H1 (cell line): Measurements from ENCODE around the gene MRRF. TPM values are rescaled to one million over a fixed set of nuclear protein-coding genes. Genes with fewer than 3 reads are reported as not detected.

Experiments
- CTCF ChIA-PET: fragments of 300-600 bp; sonication (Branson Sonifier 250); formaldehyde crosslinking; loops from one replicate; lab custom pipeline; 2021; ENCODE audit not compliant: partially characterized antibody; lab: Charles Lee
- POLR2A ChIA-PET: fragments of 300-600 bp; sonication (Branson Sonifier 250); formaldehyde crosslinking; loops from one replicate; lab custom pipeline; 2021; ENCODE audit warnings: inconsistent platforms; ENCODE audit not compliant: partially characterized antibody; lab: Charles Lee
- DNase-seq, 2 experiments: peaks; one replicate each; pipeline versions ENCODE4 v3.0.0 to v3.0.0-alpha.2; 2010 to 2022; ENCODE audit warnings: low spot score in 2 of 2, low read depth in 1 of 2, mixed read lengths in 1 of 2
- FAIRE-seq: peaks from 2 replicates; lab custom pipeline; 2011; peaks lifted over from hg19 to GRCh38; lab: Jason Lieb, UNC
- H2AFZ ChIP-seq: 2 replicates; pipeline ENCODE4 v1.8.1; 2012; ENCODE audit warnings: low read length, inconsistent platforms
- H2AK5ac ChIP-seq: 2 replicates; pipeline ENCODE4 v1.6.1; 2013; ENCODE audit warnings: low read depth, low read length
- H2BK120ac ChIP-seq: replicated peaks from 2 replicates; pipeline ENCODE3; 2013; ENCODE audit warnings: low read depth, low read length, inconsistent platforms
- H2BK12ac ChIP-seq: 2 replicates; pipeline ENCODE4 v1.6.1; 2013; ENCODE audit warnings: low read depth, low read length
- H2BK15ac ChIP-seq: 2 replicates; pipeline ENCODE4 v1.6.1; 2013; ENCODE audit warnings: low read length
- H2BK20ac ChIP-seq: 2 replicates; pipeline ENCODE4 v1.6.1; 2013; ENCODE audit warnings: low read length
- H2BK5ac ChIP-seq: 2 replicates; pipeline ENCODE4 v1.6.1; 2013; ENCODE audit warnings: low read depth, low read length
- H3K14ac ChIP-seq: 2 replicates; pipeline ENCODE4 v1.6.1; 2013; ENCODE audit warnings: inconsistent platforms; ENCODE audit not compliant: insufficient read length
- H3K18ac ChIP-seq: 2 replicates; pipeline ENCODE4 v1.6.1; 2013; ENCODE audit warnings: low read length; ENCODE audit errors: extremely low read depth
- H3K23ac ChIP-seq: 2 replicates; pipeline ENCODE4 v1.6.1; 2013; ENCODE audit warnings: inconsistent platforms; ENCODE audit not compliant: insufficient read length
- H3K23me2 ChIP-seq: 2 replicates; pipeline ENCODE4 v1.6.1; 2013; ENCODE audit warnings: low read depth, low read length
- H3K27ac ChIP-seq: 2 replicates; pipeline ENCODE4 v1.6.1; 2011; ENCODE audit warnings: low read depth, low read length, inconsistent platforms
- H3K27me3 ChIP-seq, 4 experiments: replicated peaks in 1 of 4; 1 replicate in 1 of 4; 2 replicates in 3 of 4; pipeline versions ENCODE4 v1.6.1 to v1.8.1; 2011 to 2013; ENCODE audit warnings: low read length in 3 of 4, mild to moderate bottlenecking in 3 of 4, inconsistent platforms in 2 of 4, mixed read lengths in 2 of 4, moderate library complexity in 1 of 4; ENCODE audit not compliant: control insufficient read depth in 3 of 4, insufficient read depth in 3 of 4; ENCODE audit errors: extremely low read depth in 1 of 4
- H3K36me3 ChIP-seq, 4 experiments: 2 replicates each; pipeline versions ENCODE4 v1.6.1 to v1.8.1; 2011 to 2013; ENCODE audit warnings: mild to moderate bottlenecking in 4 of 4, low read length in 3 of 4, moderate library complexity in 2 of 4, control low read depth in 1 of 4, inconsistent platforms in 1 of 4; ENCODE audit not compliant: insufficient read depth in 4 of 4, control insufficient read depth in 2 of 4
- H3K4ac ChIP-seq: replicated peaks from 2 replicates; pipeline ENCODE3; 2013; ENCODE audit warnings: low read length, low read depth, mixed read lengths, inconsistent platforms; ENCODE audit not compliant: insufficient read length
- H3K4me1 ChIP-seq, 4 experiments: replicated peaks in 1 of 4; 1 replicate in 1 of 4; 2 replicates in 3 of 4; pipeline versions ENCODE4 v1.6.1 to v1.8.1; 2011 to 2013; ENCODE audit warnings: low read length in 3 of 4, inconsistent platforms in 2 of 4, mixed read lengths in 1 of 4; ENCODE audit not compliant: insufficient read depth in 4 of 4, control insufficient read depth in 3 of 4
- H3K4me2 ChIP-seq, 2 experiments: 2 replicates each; pipeline versions ENCODE4 v1.6.1 to v1.8.1; 2011 to 2013; ENCODE audit warnings: low read depth in 2 of 2, low read length in 2 of 2, control low read depth in 1 of 2, inconsistent platforms in 1 of 2, mild to moderate bottlenecking in 1 of 2; ENCODE audit not compliant: insufficient read depth in 1 of 2
- H3K4me3 ChIP-seq, 4 experiments: fragments of 200-600, 300-600 bp in 1 of 4; sonication (generic), shearing (Covaris generic), sonication (Bioruptor Twin) in 1 of 4; 2 replicates each; pipeline versions ENCODE4 v1.5.1 to v1.8.1; 2011 to 2016; ENCODE audit warnings: low read length in 4 of 4, low read depth in 3 of 4, control low read depth in 2 of 4, inconsistent platforms in 2 of 4, mild to moderate bottlenecking in 2 of 4, mixed read lengths in 1 of 4, moderate library complexity in 1 of 4; ENCODE audit not compliant: insufficient read depth in 2 of 4; ENCODE audit errors: extremely low read depth in 1 of 4
- H3K56ac ChIP-seq: replicated peaks from 2 replicates; pipeline ENCODE3; 2013; ENCODE audit warnings: low read depth, mild to moderate bottlenecking, mixed read lengths, low read length, inconsistent platforms; ENCODE audit not compliant: insufficient read length
- H3K79me1 ChIP-seq: 2 replicates; pipeline ENCODE4 v1.6.1; 2013; ENCODE audit warnings: low read depth, low read length, control low read depth
- H3K79me2 ChIP-seq, 2 experiments: 2 replicates each; pipeline versions ENCODE4 v1.6.1 to v1.8.1; 2012 to 2013; ENCODE audit warnings: low read length in 2 of 2, mild to moderate bottlenecking in 2 of 2, inconsistent platforms in 1 of 2; ENCODE audit not compliant: insufficient read depth in 2 of 2, control insufficient read depth in 1 of 2
- H3K9ac ChIP-seq, 4 experiments: replicated peaks in 1 of 4; 1 replicate in 1 of 4; 2 replicates in 3 of 4; pipeline versions ENCODE4 v1.6.1 to v1.8.1; 2011 to 2013; ENCODE audit warnings: low read depth in 3 of 4, low read length in 3 of 4, control low read depth in 2 of 4, mild to moderate bottlenecking in 2 of 4, moderate library complexity in 2 of 4, inconsistent platforms in 1 of 4; ENCODE audit errors: extremely low read depth in 1 of 4
- H3K9me3 ChIP-seq, 2 experiments: 2 replicates each; pipeline versions ENCODE4 v1.6.1 to v1.8.1; 2012 to 2013; ENCODE audit warnings: mild to moderate bottlenecking in 2 of 2, moderate library complexity in 2 of 2, control low read depth in 1 of 2, inconsistent platforms in 1 of 2, low read depth in 1 of 2, low read length in 1 of 2, mixed read lengths in 1 of 2; ENCODE audit not compliant: insufficient read depth in 2 of 2
- H4K20me1 ChIP-seq, 2 experiments: replicated peaks in 1 of 2; 2 replicates each; pipeline versions ENCODE3 to v1.8.1; 2011 to 2013; ENCODE audit warnings: inconsistent platforms in 2 of 2, low read length in 2 of 2, mild to moderate bottlenecking in 1 of 2; ENCODE audit not compliant: insufficient read depth in 2 of 2, control insufficient read depth in 1 of 2
- H4K5ac ChIP-seq: 2 replicates; pipeline ENCODE4 v1.6.1; 2013; ENCODE audit warnings: low read length, low read depth, mixed read lengths, inconsistent platforms; ENCODE audit not compliant: insufficient read length
- H4K8ac ChIP-seq: 2 replicates; pipeline ENCODE4 v1.8.0; 2013; ENCODE audit warnings: mild to moderate bottlenecking, moderate library complexity, low read length, inconsistent platforms; ENCODE audit not compliant: insufficient read depth; ENCODE audit errors: extremely low read depth
- H4K91ac ChIP-seq: replicated peaks from 2 replicates; pipeline ENCODE3; 2013; ENCODE audit warnings: low read length, mixed read lengths, inconsistent platforms; ENCODE audit not compliant: insufficient read length
- PHF8 ChIP-seq: fragments of 200-600 bp; sonication (generic); conservative IDR thresholded peaks from 2 replicates; pipeline ENCODE4 v1.7.1; 2012; ENCODE audit warnings: low read depth, mild to moderate bottlenecking, inconsistent platforms, low read length, moderate library complexity
- TEAD4 ChIP-seq: IDR thresholded peaks from 2 replicates; pipeline ENCODE4 v1.6.1; 2012; ENCODE audit warnings: low read depth, low read length, inconsistent platforms, mixed read lengths
- WGBS, 2 experiments: shearing (Covaris generic) in 1 of 2; methylation state at CpG; one replicate each; pipeline versions ENCODE4 v1.1.6 to v1.1.7; 2013 to 2015; ENCODE audit warnings: low lambda C conversion rate in 2 of 2, mixed read lengths in 2 of 2, inconsistent platforms in 1 of 2, low coverage in 1 of 2, missing lambda C conversion rate in 1 of 2; ENCODE audit not compliant: insufficient replicate concordance in 2 of 2, insufficient coverage in 1 of 2, insufficient read length in 1 of 2; ENCODE audit errors: extremely low coverage in 1 of 2, missing lambda C conversion rate in 1 of 2; 5-methylcytosine and 5-hydroxymethylcytosine counted together
- polyA plus RNA-seq, 7 experiments: library from polyadenylated mRNA; depleted of rRNA in 3 of 7; stranded (reverse) in 5 of 7; unstranded in 2 of 7; fragments of >200 nt in 5 of 7; fragments of 200-250 nt in 2 of 7; gene quantifications; 1 replicate in 5 of 7; 2 replicates in 1 of 7; 4 replicates in 1 of 7; pipeline versions ENCODE4 v1.2.1 to v1.2.3, GENCODE V29; 2011 to 2013; ENCODE audit warnings: missing spikeins in 2 of 7, mixed read lengths in 2 of 7
- total RNA-seq: library from RNA; stranded (reverse); fragmentation: NEBNext Ultra II Directional; extraction: Animal tissue kit (Norgen Biotek cat#: 25700); gene quantifications from 2 replicates; pipeline ENCODE4 v1.2.1, GENCODE V29; 2021

Gene MRRF
- total and polyA plus RNA-seq, 2 of the 8 experiments (the other 6 are each of a cell fraction or from before 2014, with no cell fraction given), result 29.4 to 47.8 TPM

- Histone ChIP-seq H3K27ac (no peak overlapping the region), H3K56ac (no peak overlapping the region), H3K4me3 (no peak overlapping the region), H2BK120ac (no peak overlapping the region), H3K79me2 (peaks cover 0 to 12% of the 10 kb centered on the region in 2 experiments; a peak in 2 of 4 replicates), H4K8ac (no peak overlapping the region), H3K36me3 (peaks cover 0 to 19% (median 14%) of the 10 kb centered on the region in 4 experiments; a peak in 7 of 8 replicates), H3K9ac (no peak overlapping the region), H3K14ac (no peak overlapping the region), H3K79me1 (0 out of 2 replicates have a peak, but pooled peaks cover 2% of the 10 kb centered on the region), H2AFZ (no peak overlapping the region), H2BK5ac (no peak overlapping the region), H2BK15ac (no peak overlapping the region), H3K23ac (no peak overlapping the region), H3K4me1 (peaks cover 0 to 2% (median under 1%) of the 10 kb centered on the region in 4 experiments; a peak in 3 of 7 replicates), H3K23me2 (no peaks in the 10 kb centered on the region), H4K20me1 (peaks cover 0 to 2% of the 10 kb centered on the region in 2 experiments), H2BK20ac (no peak overlapping the region)
- POLR2A ChIA-PET, result interaction anchor here (0.7 to 1.5 kb wide), 4 partner anchors 17 to 142 kb away, joined by 3 to 5 read pairs (median 3); partner anchors contain the start of genes MRRF and RBM18
- no peak for DNase-seq
- 86% methylated on average over 5 of the region's 5 CpGs; no CpG with 5 or more reads in 1 of the 2 experiments for WGBS, 2 experiments
- TF ChIP-seq PHF8 (no peak), TEAD4 (no peak)
- TF ChIP-seq, all 59 proteins: peak for 0
- CTCF ChIA-PET, result interaction anchor here (1.0 to 1.9 kb wide), 6 partner anchors 9 to 158 kb away, joined by 3 to 5 read pairs (median 4); partner anchors contain the start of genes MORN5, MRRF, NDUFA8 and RBM18
- Histone ChIP-seq H3K4ac (no peak overlapping the region), H3K9me3 (peaks cover 0 to 6% of the 10 kb centered on the region in 2 experiments; a peak in 1 of 4 replicates), H4K91ac (no peak overlapping the region), H2BK12ac (no peak overlapping the region), H3K4me2 (no peak overlapping the region), H4K5ac (no peak overlapping the region), H3K27me3 (no peaks in the 10 kb centered on the region), H2AK5ac (no peak overlapping the region), H3K18ac (no peak overlapping the region)
- FAIRE-seq, result no peak
Observed at GRCh38 chr9:122281368-122281767, 16.7 kb downstream of the MRRF start.
